NT2/D1 (cell line): ENCODE results near the gene TMEM222.

Experiments
- YY1 ChIP-seq: IDR thresholded peaks from 2 replicates; pipeline ENCODE4 v1.6.1; 2011; ENCODE audit not compliant: insufficient read length, insufficient read depth
- ZNF274 ChIP-seq: IDR thresholded peaks from 2 replicates; pipeline ENCODE4 v1.6.1; 2011; ENCODE audit warnings: mild to moderate bottlenecking, low read depth, low read length

GRCh38 chr1:27274204-27274603 lies 47.8 kb upstream of the TMEM222 start:
- no peak for TF ChIP-seq YY1
- TF ChIP-seq ZNF274: no peak
